GM18511 (cell line): ENCODE data around the gene KIAA0232.
"Not testable (repeated sequence)": the region's sequence is repeated elsewhere in the genome, so short reads cannot be mapped to it uniquely, and the experiment has no call there.

Source experiments
- ATAC-seq: cut with Tn5 transposase; IDR thresholded peaks from one replicate; pipeline ENCODE4 v1.9.1; 2021; ENCODE audit warnings: mild to moderate bottlenecking, moderate library complexity; ENCODE audit not compliant: unreplicated experiment

The KIAA0232 gene

DNA sequence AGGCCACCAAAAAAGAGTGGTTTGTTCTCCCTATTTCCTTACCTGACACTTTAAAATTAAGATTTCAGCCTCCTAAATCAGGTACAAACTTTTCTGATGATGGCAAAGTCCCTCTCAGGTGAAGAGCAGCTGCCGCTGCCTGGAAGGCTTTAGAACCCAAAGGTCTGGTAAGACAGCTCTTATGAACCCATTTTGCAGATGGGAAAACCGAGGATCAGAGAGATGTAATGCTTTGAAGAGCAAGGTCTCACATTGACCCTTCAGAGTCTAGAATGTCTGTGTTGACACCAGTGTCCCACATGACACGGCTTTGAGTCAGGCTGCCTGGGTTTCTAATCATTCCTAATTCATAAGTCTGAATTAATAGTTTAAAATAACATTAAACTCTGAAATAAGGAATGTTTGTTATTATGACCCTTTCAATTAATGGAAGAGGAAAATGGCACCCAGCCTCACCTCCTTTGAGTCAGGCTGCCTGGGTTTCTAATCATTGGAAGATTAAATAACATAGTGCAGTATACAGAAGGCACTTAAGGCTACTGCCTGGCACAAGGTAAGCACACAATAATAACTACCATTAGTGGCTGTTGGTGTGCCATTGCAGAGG is 27.9 kb upstream of the KIAA0232 start:
- no peak for ATAC-seq

DNA sequence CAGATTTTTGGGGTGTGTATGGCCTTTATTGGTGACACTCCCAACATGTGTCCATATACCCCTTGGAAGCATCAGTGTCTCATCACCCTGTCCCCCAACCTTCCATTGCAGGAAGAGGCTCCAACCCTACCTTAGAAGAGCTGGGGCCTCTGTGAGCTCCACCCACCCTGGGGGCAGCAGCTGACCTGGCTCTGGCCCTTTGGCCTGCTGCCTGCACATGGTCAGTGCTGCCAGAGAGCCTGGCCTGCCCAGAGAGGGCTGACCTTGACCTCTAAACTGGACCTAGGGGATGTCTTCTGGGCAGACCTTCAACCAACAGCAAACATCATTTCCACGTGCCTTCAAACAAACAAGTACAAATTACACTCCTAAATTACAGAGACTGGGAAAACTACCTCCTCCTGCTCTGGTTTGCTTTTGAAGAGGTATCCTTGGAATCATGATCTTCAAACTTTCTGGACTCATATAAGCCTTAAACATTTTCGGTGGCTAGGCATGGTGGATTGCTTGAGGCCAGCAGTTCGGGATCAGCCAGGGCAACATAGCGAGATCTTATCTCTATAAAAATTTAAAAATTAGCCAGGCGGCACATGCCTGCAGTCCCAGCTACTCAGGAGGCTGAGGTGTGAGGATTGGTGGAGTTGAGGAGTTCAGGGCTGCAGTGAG is 27.3 kb upstream of the KIAA0232 start:
- ATAC-seq, result no peak

GRCh38 chr4:6756345-6756744 is 26.2 kb upstream of the KIAA0232 start:
- ATAC-seq, result not testable (repeated sequence)

DNA sequence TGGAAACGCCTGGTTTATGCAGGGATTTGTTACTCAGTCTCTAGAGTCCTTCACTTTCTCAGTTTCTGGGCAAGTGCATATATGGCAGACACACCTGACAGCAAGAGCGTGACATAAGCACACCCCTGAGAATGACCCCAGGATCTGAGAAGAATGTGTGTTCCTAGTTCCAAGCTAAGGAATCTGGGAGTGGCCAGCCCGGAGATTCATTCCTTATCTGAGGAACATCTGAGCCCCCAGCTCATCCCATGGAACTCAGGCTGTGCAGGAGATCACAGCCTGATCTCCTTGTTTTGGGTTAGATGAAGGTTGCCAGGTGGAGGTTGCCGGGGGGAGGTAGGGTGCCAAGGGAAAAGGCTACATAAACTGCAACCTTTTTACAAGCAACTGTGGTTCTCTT is 23.8 kb upstream of the KIAA0232 start:
- no peak for ATAC-seq

- no peak for ATAC-seq
Measured at GRCh38 chr4:6760865-6761264, 21.7 kb upstream of the KIAA0232 start.

DNA sequence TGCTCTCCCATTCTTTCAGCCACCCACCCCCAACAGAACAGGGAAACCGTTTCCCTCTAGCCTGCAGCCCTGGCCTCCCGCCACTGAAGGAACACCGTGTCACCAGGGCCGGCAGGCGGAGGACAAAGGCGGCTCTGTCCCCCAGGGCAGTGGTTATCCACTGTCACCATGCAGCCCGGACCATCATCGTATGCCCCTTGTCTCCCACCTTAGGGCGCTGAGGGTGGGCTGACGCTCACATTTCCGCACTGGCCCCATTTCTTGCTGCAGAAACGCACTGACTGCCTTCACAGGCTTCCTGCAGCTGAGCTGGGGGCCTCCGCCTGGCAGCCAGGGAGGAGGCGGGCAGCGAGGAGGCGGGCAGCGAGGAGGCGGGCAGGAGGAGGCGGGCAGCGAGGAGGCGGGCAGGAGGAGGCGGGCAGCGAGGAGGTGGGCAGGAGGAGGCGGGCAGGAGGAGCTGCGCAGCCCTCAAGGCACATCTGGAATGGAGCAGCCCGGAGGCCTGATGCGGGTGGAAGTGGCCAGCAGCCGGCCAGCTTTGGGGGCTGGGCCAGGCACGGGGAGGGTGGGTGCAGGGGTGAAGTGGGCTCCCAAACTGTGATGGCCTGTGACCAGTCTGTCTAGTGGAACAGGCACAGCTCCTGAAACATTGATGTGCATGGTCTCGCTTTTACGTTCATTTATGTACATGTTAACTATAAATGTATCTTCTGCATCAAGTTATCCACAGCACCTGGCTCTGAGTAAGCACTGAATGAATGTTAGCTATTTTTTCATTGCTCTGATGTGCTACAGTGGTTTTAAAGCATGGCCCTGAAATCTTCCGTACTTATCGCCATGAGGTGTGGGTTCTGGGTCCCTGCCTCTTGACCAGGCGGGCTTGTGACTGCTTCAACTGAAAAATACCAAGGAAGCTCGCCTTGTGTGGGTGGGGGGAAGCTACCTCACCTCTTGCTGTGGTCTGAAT is 20.6 kb upstream of the KIAA0232 start:
- no peak for ATAC-seq

DNA sequence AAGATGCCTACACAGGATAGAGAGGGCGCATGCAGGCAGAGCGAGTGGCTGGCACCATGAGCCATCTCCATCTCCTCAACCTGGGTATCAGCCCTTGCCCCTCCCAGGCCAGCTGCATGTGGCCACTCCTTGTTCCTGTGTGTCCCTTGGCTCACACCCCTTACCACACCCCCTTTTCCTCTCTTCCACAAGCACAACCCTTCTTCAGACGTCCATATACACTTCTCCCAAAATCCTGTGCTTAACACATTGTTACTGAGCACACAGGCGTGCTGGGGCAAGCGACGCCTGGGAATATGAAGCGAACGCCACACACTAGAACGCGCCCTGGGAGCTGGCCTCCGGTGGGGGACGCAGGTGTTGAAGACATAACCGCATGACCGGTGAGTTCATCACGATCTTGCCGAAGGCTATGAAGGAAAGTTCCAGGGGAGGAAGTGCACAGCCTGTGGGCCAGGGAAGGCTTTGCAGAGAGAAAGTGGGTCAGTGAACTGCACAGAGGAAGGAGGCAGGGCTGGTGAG is 19.1 kb upstream of the KIAA0232 start:
- no peak for ATAC-seq

- no peak for ATAC-seq
Measured at GRCh38 chr4:6764976-6765620, 17.4 kb upstream of the KIAA0232 start.

- no peak for ATAC-seq
Measured at GRCh38 chr4:6765703-6766102, 16.8 kb upstream of the KIAA0232 start.

DNA sequence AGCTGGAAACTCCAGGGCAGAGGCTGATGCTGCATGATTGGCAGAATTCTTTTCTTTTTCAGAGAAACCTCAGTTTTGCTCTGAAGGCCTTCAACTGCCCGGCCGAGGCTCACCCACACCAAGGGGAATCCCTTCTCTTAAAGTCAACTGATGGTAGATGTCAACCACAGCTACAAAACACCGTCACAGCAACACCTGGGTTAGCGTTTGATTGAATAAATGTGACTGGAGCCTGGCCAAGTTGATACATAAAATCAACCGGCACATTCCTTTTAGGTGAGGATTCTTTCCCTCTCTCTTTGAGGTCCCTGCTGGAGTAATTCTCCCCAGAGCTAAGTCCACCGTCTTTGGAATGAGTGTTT is 15.2 kb upstream of the KIAA0232 start:
- no peak for ATAC-seq

- ATAC-seq, result no peak
Measured at GRCh38 chr4:6767748-6768538, 14.6 kb upstream of the KIAA0232 start.

DNA sequence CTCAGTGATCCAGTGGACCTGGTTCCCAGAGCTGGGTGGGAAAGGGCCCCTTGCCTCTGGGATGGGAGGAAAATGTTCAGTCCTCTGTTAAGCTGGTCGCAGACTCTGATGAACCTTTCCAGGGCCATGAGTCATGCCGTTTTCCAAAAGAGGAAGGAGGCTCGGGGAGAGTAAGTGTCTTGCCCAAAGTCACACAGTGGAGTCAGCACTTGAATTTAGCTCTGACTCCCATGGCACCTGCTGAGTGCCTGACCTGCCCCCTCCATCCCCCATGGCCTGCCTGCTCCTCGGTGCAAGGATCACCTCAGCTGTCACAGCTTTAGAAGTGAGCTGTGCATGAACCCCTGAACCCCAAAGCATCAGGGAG is 14.0 kb upstream of the KIAA0232 start:
- no peak for ATAC-seq

GRCh38 chr4:6769233-6769988 is 13.1 kb upstream of the KIAA0232 start:
- peak; percentile 70 for ATAC-seq

GRCh38 chr4:6769989-6770420 is 12.5 kb upstream of the KIAA0232 start:
- ATAC-seq, result no peak

DNA sequence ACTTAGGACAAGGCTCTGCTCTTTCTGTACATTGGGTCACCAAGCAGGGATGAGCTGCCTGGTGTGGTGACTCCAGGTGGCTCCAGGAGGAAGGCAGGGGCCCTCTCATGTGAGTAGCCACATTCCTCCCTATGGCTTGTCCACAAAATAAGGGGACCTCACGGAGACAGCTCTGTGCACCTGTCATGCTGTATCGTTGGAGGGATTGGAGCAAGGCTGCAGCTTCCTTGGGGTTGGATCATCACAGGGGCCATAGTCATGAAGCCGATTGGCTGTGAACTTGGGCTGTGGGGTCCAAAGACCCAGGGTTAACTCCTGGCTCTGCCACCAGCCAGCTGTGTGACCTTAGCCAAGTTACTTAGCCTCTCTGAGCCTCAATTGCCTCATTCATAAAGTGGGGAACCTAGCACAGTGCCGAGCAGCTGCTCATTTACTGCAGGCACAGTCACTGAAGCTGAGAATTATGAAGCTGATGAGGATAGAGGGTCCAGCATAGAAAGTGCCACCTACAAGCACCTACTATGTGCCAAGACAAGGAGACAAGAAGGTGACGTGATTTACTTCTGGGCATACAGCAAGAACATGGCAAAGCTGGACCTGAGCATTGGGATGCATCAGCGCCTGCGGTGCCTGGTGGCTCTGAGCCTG is 11.8 kb upstream of the KIAA0232 start:
- ATAC-seq, result no peak

GRCh38 chr4:6771229-6771671 is 11.3 kb upstream of the KIAA0232 start:
- ATAC-seq, result no peak

DNA sequence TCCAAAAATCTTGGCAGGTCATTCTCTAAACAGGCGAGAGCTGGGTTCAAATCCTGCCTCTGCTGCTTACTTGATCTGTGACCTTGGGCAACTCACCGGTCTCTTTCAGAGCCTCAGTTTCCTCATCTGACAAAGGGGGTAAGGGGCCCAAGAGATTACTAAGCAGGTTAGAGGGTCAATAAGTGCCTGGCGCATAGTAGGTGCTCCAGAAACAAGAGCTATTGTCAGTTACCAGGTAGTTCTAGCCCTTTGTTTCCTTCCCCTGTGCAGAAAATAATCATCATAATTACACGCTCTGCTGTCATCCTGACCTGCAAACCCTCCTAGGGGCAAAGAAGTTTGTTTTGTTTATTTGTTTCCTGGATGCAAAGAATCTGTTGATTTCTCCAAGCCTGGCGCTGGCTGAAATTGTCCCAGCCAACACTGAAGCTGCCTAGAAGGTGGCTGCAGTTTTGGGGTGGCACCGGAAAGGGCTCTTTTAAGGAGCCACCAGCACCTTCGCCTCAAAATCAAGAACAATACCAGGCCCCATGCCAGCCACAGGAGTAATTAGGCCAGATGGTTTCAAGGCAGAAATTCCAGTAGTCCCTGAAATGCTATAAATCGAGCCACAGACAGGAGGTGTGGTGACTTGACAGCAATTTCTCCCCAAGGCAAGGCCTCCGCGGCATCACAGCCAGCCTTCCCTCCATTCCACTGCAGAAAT is 10.2 kb upstream of the KIAA0232 start:
- no peak for ATAC-seq

DNA sequence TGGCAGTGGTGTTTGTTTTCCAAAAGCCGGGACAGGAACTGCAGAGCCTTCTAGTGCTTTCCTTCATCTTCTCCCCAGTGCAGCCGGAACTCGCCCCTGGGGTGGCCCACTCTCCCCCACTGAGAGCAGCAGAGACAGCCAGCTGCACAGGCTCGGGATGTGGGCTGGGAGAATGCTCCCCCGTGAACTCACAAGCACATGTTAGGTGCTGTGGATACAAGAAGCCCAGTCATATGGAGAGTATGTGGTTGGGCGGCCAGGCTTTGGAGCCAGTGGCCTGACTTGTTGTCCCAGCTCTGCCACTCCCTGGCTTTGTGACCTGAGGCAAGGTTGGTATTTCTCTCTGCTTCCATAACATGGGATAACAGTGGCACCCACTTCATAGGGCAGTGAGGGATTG is 9.4 kb upstream of the KIAA0232 start:
- ATAC-seq, result no peak
